Embryonic facial prominence (tissue), 1 donor: ENCODE measurements around the gene HTR3A.

ENCODE experiments used
- DNase-seq: peaks from one replicate; pipeline ENCODE4 v3.0.0-alpha.2; 2016; ENCODE audit errors: extremely low spot score

Gene HTR3A

DNA sequence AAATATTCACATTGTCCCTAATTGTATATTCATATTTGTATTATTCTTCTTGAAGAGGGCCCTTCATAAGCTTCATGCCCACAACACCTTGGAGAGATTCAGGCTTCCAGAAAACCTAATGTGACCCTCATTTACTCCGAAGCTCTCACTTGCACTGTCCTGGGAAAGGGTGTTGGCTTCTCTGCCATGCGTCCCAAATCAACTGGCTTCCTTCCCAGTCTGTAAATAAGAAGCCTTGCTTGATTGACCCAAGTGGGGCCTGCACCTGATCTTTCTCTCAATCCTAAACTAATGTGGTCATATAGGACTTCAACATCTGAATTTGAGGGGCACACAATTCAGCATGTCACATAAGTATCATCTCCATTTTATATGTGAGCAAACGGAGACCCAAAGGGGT, 44.1 kb downstream of the HTR3A start:
- no peak for DNase-seq

DNA sequence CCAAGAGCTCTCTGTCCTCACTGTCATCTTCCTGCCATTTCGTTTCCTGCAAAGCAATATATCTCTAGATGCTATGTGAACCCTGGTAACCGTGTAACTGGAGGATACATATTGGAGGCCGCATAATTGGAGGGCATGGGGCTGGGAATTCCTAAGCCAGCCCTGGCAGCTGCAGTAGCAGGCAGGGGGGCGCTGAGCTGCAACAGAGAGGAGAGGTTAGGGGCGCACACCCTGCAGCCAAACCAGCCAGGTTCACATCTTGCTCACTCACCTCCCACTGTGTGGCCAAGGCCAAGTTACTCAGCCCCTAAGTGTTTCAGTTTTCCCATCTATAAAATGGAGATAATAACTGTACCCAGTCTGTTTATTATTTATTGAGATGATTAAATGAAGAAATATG, 44.7 kb downstream of the HTR3A start:
- no peak for DNase-seq

DNA sequence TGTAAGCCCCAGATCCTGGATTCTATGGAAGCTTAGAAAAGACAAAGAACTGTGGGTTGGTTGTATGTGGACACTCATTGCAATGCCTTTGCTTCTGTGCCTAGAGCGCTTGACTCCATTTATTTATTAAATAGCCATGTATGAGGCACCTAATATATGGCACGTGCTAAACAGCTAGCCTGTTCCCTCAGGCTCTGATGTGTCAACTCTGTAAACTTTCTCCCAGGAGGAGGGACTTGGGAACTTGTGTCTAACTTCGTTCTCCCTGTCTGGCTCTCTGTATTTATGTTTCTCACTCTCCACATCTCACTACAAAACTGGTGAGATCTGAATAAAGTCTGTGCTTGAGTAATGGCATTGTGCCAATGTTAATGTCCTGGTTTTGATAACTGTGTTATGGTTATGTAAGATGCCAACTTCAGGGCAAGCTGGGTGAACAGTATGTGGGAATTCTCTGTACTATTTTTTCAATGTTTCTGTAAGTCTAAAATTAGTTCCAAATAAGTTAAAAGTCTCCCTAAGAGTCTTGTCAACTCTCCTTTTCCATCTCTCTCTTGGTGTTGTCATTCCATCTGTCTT, 50.5 kb downstream of the HTR3A start:
- no peak for DNase-seq

DNA sequence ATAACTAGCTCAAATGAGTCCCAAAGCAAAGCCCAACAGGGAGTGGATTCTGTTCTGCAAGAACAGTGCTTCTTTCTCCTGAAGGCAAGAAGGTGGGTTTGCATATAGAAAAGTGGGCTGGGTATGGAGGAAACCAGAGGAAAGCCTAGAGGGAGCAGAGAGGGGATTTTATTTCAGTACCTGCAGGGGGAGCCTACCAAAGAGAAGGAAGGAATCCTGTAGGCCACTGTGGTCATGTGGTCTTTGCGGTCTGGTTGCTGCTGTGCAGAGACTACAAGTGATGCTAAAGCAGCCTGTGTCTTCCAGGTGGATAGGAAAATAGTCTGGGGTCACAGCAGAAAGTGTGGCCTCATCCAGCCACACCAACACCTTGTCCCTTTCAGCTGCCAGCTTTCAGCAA, 51.4 kb downstream of the HTR3A start:
- no peak for DNase-seq

DNA sequence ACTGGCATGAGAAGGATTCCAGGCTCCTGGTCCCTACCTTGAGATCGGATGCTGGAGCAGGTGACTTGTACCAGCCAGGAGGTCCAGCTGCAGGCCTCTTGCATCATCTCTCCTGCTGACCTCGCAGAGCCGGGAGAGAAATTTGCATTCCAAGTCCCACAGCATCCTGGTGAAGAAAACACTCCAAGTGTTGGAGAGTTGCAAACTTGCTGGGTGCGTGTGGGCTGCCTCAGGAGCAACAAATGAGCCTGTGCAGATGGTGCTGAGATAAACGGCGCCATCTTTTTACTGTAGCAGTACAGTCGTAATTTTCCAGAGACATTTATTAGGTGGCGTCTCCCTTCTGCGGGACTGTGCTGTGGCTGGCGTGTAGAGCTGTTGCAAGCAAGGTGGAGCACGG, 52.5 kb downstream of the HTR3A start:
- DNase-seq: no peak

DNA sequence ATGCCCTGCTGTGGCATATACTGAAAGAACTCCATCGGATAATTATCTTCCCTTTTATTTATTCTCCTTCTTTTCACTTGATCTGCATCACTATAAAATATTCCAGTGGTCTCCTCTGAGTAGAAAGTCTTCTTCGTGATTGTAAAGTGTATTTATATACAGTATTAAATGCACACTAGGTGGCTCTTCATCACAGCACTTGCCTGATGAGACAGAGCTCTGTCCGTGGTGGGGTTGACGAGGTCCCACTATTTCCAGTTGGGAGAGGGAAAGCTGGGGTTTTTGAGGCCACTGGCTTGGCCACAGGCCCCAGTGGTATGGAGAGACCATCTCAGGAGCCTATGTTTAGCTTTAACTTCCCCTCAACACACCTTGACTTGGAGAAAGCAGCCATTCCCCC, 53.0 kb downstream of the HTR3A start:
- DNase-seq: no peak

DNA sequence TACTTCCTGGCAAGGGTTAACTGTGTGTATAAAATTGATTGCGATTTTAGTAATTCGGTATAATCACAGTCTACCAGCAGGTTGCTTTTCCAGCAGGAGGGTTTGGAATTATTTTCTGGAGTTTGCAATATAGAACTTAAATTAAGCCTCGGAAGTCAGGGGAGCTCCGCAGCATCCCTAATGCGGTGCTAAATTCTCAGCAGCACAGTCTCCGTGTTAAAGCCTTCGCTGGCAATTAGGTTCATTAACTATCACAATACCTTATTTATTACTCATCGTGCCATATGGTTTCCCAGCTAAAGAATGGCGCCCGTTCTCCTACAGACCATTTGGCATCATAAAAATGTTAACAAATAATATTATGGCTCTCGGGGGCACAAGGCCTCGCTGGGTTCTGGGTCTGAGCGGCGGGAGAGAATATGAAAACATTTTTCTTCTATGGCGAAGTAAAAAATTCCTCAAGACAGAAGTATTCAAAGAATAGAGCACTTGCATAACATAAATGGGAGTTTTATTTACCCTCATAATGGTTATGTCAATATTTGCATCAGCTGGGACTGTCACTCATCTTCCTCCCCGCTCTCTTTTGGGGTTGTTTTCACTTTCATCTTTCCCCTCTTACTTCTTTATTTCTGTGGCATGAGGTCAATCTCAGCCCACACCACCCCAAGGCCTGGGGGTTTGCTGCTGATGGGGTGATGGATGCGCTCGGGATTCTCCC, 56.5 kb downstream of the HTR3A start:
- no peak for DNase-seq

DNA sequence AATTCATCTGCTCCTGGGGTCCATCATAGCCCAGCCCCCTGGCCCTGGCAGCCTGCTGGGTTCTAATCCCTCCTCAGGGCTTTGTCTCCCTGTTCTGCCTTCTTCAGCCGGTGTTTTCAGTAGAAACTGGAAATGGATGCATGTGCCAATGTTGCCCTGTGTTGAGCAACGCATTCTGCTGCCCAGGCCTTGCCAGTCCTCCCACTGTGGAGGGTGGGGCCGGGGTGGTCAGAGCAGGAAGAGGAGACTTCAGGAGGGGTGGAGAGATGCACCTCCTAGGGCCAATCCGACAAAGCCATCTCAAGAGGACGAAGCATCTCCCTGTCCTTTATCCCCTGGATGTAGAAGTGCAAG, 57.0 kb downstream of the HTR3A start:
- DNase-seq: no peak

DNA sequence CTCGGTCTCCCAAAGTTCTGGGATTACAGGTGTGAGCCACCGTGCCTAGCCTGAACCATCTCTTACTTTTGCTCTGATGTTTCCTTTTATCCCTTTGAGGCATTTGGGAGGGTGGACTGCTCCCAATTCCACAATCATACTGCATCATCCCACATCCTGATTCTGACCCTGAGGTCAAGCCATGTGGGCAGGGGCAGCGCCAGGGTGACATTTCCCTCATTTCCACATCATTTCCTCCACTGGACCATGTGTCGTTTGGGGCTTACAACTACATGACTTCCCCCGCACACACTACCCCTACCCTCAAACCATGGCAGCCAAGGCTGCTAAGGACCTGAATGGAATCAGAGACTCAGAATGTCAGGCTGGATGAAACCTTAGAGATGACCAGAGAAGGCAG, 58.2 kb downstream of the HTR3A start:
- no peak for DNase-seq

DNA sequence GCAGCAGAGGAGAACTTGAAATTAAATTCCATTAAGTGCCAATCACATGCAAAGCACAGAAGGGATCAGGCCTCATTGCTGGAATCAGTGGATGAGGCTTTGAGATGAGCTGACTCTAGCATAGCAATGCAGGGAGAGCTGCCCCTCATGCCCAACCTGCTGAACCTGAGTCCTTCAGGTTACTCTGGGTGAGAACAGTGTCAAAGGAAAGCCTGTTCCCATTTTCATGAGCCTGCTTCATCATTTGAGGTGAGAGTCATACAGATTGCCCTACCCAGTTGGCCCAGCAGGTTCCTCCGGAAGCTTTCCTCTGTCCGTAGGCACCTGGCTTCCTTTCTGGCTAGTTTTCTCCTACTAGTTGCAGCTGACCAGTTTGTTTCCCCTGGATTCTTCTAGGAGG, 58.7 kb downstream of the HTR3A start:
- no peak for DNase-seq

DNA sequence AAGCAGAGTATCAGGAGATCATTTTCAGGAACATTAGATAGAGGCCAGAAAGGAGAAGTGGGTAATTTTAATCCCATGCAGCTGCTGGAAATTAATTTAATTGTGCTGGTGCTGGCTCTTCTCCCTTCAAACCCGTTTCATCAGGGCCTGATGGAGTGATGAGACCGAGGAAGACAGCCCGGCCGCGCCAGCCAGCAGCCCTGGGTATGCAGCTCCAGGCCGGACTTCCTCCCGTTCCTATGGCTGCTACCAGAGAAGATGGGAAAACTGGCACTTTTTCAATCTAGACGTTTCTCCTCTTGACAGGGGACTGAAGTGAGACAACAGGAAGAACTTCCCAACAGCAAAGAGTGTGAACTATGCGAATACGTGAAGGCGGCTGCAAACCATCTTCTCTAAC, 60.0 kb downstream of the HTR3A start:
- DNase-seq: no peak

DNA sequence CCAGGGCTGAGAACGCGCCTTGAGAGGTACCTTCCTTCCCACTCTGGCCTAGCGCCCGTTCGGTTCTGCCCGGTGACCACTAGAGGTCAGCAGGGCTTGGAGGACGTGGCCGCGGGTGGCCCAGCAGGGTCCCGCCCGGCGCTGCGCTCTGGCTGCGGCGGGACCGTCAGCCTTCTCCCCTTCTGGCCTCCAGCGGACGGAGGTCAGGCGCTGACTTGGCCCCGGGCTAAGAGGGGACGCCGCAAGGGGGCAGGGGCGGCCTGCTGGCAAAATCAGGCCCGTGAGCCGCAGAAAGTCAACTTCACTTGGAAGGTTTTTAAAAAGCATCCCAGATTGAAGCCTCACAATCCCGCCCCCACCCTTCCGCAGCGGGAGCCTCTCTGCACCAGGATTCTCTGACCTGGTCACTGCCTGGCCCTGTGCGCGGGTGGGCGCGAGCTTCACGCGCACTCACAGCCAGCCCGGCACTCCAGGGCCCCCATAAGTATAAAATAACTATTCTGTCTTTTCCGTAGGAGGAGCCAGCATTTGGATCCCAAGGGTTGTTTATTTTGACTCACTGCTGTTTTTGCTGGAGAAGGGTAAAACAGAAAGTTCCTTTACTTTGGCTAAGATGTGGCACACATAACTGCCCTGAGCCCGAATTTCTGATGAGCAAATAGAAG, 61.4 kb downstream of the HTR3A start:
- DNase-seq: no peak

DNA sequence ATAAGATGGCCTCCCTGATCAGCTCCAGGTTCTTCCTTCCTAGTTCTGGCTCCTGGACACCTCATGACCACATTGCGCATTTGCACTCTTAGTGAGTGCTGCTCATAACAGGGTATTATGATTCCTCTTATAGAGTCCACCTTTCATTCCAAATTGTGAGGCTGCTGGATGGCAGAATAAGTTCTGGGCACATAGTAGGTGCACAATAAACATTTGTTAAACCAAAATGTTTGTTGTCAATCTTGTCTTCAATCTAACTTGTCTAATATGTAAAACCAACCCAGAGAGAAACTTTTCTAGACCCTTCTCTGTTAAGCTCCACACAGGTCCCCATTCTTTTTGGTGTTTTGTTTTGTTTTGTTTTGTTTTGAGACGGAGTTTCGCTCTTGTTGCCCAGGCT, 62.0 kb downstream of the HTR3A start:
- no peak for DNase-seq

DNA sequence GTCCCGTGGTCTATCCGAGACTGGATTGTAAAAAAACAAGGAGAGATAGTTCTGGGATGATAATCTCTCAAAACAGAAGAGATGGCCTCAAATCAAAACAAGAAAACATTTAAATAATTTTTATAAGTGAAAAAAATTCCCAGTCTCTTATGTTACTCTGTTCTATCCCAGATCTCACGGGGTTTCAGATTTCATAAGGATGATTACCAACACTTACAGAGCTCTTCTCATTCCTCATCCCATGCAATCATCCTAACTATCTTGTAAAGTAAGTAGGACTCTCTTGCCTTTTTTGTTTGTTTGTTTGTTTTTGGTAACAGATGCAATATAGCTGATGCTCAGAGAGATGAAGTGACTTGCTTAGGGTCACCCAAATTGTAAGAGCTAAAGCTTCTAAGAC, 64.6 kb downstream of the HTR3A start:
- DNase-seq: no peak
